Medulla oblongata (tissue), 1 donor: ENCODE measurements around the gene MECP2.

Experiments
- DNase-seq: peaks from one replicate; pipeline ENCODE4 v3.0.0-alpha.2; 2015; ENCODE audit errors: extremely low spot score

Gene MECP2

DNA sequence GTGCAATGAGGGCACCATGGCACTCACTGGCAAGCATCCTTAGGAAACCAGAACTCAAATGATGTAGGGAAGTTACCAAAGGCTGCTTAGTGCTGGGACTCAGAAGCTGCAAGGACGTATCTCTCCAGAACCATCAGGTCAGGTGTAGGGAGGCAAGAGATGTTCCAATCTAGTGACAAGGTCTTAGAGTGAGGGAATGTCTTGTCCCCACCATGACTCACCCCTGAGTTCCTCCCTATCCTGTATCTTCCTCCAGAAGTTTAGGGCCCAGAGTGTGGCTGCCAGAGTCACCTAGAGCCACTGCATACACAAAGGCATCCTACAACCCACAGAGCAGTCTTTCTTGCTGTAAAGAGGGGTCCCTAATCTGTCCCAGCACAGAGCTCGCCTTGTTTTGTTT lies 63.7 kb downstream of the MECP2 start:
- DNase-seq = no peak

DNA sequence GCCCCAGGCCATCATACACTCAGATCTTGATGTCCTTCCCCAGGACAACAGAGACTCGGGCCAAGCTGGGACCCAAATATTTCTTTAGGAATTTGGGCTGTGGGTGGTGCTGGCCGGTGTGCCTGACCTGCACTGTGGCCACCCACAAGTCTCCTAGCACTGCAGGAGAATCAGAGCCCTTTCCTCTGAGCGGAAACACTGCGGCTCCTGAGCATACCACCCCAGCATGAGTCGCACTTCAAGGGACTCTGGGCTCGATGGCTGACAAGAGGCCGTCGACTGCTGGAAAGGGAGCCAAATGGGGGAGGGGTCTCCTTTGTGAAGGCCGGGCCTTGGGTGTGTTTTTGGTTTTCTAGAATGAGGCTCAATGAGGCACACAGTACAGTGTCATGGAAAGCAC lies 64.9 kb downstream of the MECP2 start:
- no peak for DNase-seq

GRCh38 chrX:154032160-154032559 lies 65.4 kb downstream of the MECP2 start:
- DNase-seq = no peak

- no peak for DNase-seq
These were observed 66.7 kb downstream of the MECP2 start for GRCh38 chrX:154030715-154031305.

DNA sequence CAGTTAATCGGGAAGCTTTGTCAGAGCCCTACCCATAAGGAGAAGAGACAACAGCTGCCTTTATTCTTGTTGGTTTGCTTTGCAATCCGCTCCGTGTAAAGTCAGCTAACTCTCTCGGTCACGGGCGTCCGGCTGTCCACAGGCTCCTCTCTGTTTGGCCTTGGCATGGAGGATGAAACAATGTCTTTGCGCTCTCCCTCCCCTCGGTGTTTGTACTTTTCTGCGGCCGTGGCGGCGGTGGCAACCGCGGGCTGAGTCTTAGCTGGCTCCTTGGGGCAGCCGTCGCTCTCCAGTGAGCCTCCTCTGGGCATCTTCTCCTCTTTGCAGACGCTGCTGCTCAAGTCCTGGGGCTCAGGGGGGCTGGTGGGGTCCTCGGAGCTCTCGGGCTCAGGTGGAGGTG lies 67.3 kb downstream of the MECP2 start:
- peak; percentile 58 for DNase-seq

GRCh38 chrX:154029439-154029838 lies 68.1 kb downstream of the MECP2 start:
- DNase-seq = no peak

- DNase-seq = no peak
These were observed 68.9 kb downstream of the MECP2 start for GRCh38 chrX:154028502-154029184.

- no peak for DNase-seq
These were observed 69.5 kb downstream of the MECP2 start for GRCh38 chrX:154027986-154028385.

DNA sequence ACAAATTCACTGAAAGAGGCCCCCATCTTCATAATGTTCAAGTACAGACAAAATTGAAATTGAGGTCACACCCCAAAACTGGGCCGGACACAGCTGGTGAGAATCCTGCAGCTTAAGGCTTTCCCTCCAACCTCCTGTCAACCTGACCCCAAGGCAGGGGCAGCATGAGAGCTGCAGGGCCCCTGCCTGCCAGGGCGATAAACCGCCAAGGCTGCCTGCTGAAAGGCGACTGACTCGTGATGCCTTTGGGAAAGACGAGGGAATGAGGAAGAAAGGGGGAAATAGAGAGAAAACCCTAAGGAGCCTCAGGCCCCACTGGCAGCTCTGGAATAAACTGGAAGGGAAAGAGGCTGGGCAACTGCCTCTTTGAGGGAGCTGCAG lies 70.5 kb downstream of the MECP2 start:
- no peak for DNase-seq

- no peak for DNase-seq
These were observed 71.1 kb downstream of the MECP2 start for GRCh38 chrX:154026136-154027021.

- no peak for DNase-seq
These were observed 72.3 kb downstream of the MECP2 start for GRCh38 chrX:154025230-154025629.

DNA sequence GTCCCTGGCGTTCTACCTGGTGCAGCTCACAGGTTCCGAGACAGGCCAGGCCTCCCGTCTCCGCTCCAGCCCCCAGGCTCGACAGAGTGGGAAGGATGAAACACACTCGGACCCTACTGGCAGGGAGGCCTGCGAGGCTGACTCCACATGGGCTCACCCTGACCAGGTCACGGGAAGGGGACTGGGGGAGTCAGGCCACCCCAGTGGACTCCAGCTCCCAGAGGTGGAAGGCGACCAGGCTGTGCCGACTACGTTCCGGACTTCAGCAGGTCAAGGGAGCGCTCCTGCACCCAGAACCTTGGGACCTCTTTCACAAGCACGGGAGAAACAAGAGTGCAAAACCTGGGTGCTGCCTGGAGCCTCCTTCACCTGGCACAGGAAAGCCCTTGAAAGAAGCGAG lies 73.2 kb downstream of the MECP2 start:
- DNase-seq = no peak

- no peak for DNase-seq
These were observed 74.1 kb downstream of the MECP2 start for GRCh38 chrX:154023276-154024000.

GRCh38 chrX:154022108-154022507 lies 75.4 kb downstream of the MECP2 start:
- no peak for DNase-seq

- no peak for DNase-seq
These were observed 76.3 kb downstream of the MECP2 start for GRCh38 chrX:154021131-154021611.

GRCh38 chrX:154020536-154021115 lies 76.9 kb downstream of the MECP2 start:
- no peak for DNase-seq

DNA sequence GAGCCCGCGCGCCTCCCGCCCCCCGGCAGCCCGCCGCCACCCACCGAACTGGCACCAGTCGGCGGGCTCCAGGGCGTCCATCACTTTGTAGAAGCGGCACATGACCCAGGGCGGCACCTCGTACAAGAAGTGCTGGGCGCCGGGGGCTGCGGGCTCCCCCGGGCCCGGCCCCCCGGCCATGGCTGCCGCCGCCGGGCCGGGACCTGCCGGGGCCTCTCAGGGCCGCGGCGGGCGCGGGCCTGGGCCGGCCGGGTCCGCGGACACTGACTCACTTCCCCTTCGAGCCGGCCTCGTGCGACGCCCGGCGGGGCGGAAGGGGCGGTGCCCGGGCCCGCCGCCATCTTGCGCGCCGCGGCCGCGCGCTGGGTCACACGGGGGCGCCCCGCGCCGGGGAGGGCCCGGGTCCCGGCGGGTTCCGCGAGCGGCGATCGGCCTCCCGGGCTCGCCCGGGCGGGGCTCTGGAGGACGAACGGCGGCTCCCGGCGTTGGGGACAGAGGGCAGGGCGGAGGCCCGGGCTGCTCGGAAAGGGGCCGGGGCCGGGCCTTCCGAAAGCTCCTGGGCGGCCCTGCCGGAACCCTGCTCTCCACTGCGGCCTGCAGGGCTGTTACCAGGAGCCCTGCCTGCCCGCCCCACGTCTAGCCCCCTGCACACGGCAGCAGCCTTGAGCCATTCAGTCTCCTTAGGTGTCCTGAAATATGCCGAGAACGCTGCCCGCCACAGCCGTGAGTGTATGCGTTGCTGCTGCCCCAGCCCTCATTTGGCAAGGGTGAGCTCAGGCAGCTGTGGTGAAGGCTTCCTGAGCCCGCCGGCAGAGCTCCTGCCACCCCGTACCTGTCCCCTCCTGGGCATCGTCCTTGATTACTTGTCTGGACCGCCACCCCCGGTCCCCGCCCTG lies 77.6 kb downstream of the MECP2 start, which contains the start of gene IRAK1:
Gene IRAK1, minus strand, starts transcription at position 270 of the 896 bp plus-strand sequence. Its CDS starts 90 bp downstream, at position 180.
- peak; percentile 41 for DNase-seq

DNA sequence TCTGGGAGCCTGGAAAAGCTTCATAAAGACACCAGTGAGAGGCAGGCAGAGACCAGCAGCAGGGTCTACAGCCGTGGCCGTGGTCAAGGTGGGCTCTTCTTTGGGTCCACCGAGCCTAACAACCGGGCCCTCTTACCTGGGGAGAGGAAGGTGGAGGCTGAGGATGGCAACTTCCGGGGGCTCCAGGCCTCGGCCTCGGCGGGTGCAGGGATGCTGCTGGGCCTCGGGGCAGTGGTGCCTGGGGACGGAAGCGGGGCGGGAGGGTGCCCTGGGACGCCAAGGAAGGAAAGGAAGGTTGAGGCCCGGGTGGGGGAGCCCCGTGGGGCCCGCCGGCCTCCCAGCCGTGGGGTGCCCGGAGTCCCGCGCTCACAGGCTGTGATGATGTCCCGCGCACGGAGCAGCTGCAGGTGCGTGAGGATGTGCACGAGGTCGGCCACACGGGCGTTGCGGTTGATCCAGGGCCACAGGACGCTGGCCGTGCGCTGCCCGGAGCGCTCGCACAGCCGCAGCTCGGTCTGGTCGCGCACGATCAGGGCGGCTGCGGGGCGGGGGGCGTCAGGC lies 78.4 kb downstream of the MECP2 start:
- DNase-seq = no peak

- DNase-seq = no peak
These were observed 78.9 kb downstream of the MECP2 start for GRCh38 chrX:154018518-154019060.
